Measurements from ENCODE around the gene ZNF827.
A peak's percentile ranks its signal among the peaks of the same experiment; 100 is the strongest.

The ZNF827 gene

GRCh38 chr4:145861336-145862318, 77.0 kb downstream of the ZNF827 start:
- Mint-ChIP-seq H3K4me3 (no peak overlapping the region), H3K4me1 (peaks cover 11% of the 10 kb centered on the region), H3K9me3 (no peaks in the 10 kb centered on the region), H3K27ac (peak overlapping the region; percentile 11), H3K27me3 (ENCODE audit: low read depth, poor library complexity) (peaks cover 1% of the 10 kb centered on the region), H3K36me3 (ENCODE audit: low read depth) (peaks cover 50% of the 10 kb centered on the region)
- TF ChIP-seq, protein P1, sequence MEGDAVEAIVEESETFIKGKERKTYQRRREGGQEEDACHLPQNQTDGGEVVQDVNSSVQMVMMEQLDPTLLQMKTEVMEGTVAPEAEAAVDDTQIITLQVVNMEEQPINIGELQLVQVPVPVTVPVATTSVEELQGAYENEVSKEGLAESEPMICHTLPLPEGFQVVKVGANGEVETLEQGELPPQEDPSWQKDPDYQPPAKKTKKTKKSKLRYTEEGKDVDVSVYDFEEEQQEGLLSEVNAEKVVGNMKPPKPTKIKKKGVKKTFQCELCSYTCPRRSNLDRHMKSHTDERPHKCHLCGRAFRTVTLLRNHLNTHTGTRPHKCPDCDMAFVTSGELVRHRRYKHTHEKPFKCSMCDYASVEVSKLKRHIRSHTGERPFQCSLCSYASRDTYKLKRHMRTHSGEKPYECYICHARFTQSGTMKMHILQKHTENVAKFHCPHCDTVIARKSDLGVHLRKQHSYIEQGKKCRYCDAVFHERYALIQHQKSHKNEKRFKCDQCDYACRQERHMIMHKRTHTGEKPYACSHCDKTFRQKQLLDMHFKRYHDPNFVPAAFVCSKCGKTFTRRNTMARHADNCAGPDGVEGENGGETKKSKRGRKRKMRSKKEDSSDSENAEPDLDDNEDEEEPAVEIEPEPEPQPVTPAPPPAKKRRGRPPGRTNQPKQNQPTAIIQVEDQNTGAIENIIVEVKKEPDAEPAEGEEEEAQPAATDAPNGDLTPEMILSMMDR (IDR thresholded peaks at IDR 0.05): no peak
- DNase-seq: no peak

DNA sequence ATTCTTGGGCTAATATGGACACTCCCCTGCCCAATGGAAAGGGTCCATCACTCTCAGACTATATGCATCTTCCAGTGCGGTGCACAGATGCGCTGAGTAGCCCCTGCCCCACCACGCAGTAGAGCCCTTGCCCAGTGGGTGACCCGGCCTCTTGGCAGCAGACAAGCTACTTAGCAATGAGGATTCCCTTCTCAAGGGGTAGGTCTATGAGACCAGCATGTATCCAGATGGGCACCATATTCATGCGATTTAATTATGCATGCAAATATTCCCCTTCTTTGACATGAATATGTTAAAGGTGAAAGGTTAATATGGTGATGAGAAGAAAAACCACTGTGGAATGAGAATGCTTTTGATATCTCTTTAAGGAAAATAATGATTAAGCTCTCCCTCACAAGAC, 77.7 kb downstream of the ZNF827 start:
- no peak overlapping the region for H3K4me3 Mint-ChIP-seq
- peak overlapping the region; percentile 11 for H3K27ac Mint-ChIP-seq
- H3K4me1 Mint-ChIP-seq: peaks cover 7% of the 10 kb centered on the region
- H3K27me3 Mint-ChIP-seq (ENCODE audit: low read depth, poor library complexity): peaks cover 4% of the 10 kb centered on the region
- DNase-seq: no peak
- peaks cover 54% of the 10 kb centered on the region for H3K36me3 Mint-ChIP-seq (ENCODE audit: low read depth)
- H3K9me3 Mint-ChIP-seq: no peaks in the 10 kb centered on the region
- TF ChIP-seq, protein P1 (IDR thresholded peaks at IDR 0.05): no peak

- no peak overlapping the region for H3K27ac Mint-ChIP-seq
- DNase-seq: no peak
- H3K4me1 Mint-ChIP-seq: peaks cover 3% of the 10 kb centered on the region
- H3K27me3 Mint-ChIP-seq (ENCODE audit: low read depth, poor library complexity): peaks cover 4% of the 10 kb centered on the region
- no peak overlapping the region for H3K4me3 Mint-ChIP-seq
- TF ChIP-seq, protein P1 (IDR thresholded peaks at IDR 0.05): no peak
- no peaks in the 10 kb centered on the region for H3K9me3 Mint-ChIP-seq
- peaks cover 54% of the 10 kb centered on the region for H3K36me3 Mint-ChIP-seq (ENCODE audit: low read depth)
These were observed 78.2 kb downstream of the ZNF827 start for GRCh38 chr4:145860446-145860845.

- no peak overlapping the region for H3K4me3 Mint-ChIP-seq
- H3K9me3 Mint-ChIP-seq: no peaks in the 10 kb centered on the region
- TF ChIP-seq, protein P1 (IDR thresholded peaks at IDR 0.05): no peak
- H3K27me3 Mint-ChIP-seq (ENCODE audit: low read depth, poor library complexity): peaks cover 4% of the 10 kb centered on the region
- H3K4me1 Mint-ChIP-seq: no peaks in the 10 kb centered on the region
- no peak for DNase-seq
- peak overlapping the region; percentile 66 for H3K27ac Mint-ChIP-seq
- peaks cover 57% of the 10 kb centered on the region for H3K36me3 Mint-ChIP-seq (ENCODE audit: low read depth)
These were observed 78.7 kb downstream of the ZNF827 start for GRCh38 chr4:145859926-145860325.

- no peaks in the 10 kb centered on the region for H3K9me3 Mint-ChIP-seq
- no peaks in the 10 kb centered on the region for H3K4me1 Mint-ChIP-seq
- H3K36me3 Mint-ChIP-seq (ENCODE audit: low read depth): peaks cover 62% of the 10 kb centered on the region
- no peak overlapping the region for H3K27ac Mint-ChIP-seq
- no peak for DNase-seq
- H3K4me3 Mint-ChIP-seq: no peak overlapping the region
- TF ChIP-seq, protein P1 (IDR thresholded peaks at IDR 0.05): no peak
- H3K27me3 Mint-ChIP-seq (ENCODE audit: low read depth, poor library complexity): peaks cover 4% of the 10 kb centered on the region
These were observed 79.2 kb downstream of the ZNF827 start for GRCh38 chr4:145859426-145859825.
